Brain microvascular endothelial cell (primary cell): ENCODE data around the gene B3GLCT.
"Not testable (repeated sequence)": the region's sequence is repeated elsewhere in the genome, so short reads cannot be mapped to it uniquely, and the experiment has no call there.

Experiments
- DNase-seq: peaks from one replicate; pipeline ENCODE4 v3.0.0-alpha.2; 2020
- H3K27ac ChIP-seq: fragments of 250-450 bp; sonication (Bioruptor Pico); 2 replicates; pipeline ENCODE4 v1.5.1; 2020; ENCODE audit warnings: mild to moderate bottlenecking, moderate library complexity
- H3K27me3 ChIP-seq: fragments of 250-450 bp; sonication (Bioruptor Pico); replicated peaks from 2 replicates; pipeline ENCODE4 v1.5.1; 2020; ENCODE audit warnings: mild to moderate bottlenecking
- H3K36me3 ChIP-seq: fragments of 250-450 bp; sonication (Bioruptor Pico); replicated peaks from 2 replicates; pipeline ENCODE4 v1.5.1; 2020; ENCODE audit warnings: mild to moderate bottlenecking
- H3K4me3 ChIP-seq: 2 replicates; pipeline ENCODE4 v1.5.1; 2011; ENCODE audit warnings: low read depth, mild to moderate bottlenecking, control low read depth, low read length, moderate library complexity
- in situ Hi-C: cut with HindIII; loops from 2 replicates; pipeline ENCODE4 v1.10.0; 2017; ENCODE audit warnings: low sequenced_read_pairs, low pct_ligation_motif_present
- TF ChIP-seq, protein P1 (sequence below): IDR thresholded peaks from 2 replicates; pipeline ENCODE4 v1.5.1; 2011; ENCODE audit warnings: low read depth, mild to moderate bottlenecking, moderate library complexity, low read length, control low read depth, inconsistent platforms; ENCODE audit errors: missing control alignments

Gene B3GLCT

DNA sequence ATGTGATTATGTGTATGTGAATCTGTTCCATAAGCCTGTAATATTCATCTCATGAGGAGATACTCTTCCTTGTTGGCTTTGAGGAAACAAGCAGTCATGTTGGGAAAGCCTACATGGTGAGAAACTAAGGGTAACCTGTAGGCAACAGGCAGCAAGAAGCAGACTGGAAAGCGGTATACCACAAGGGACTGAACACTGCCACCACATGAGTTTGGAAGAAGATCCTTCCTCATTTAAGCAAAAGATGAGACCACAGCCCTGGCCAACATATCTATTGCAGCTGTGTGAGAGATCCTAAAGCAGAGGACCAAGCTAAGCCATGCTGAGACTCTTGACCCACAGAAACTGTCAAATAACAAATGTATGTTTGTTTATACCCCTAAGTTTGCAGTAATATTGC lies 134.8 kb downstream of the B3GLCT start:
- DNase-seq = no peak
- no peaks in the 10 kb centered on the region for H3K36me3 ChIP-seq
- H3K27ac ChIP-seq = no peak overlapping the region
- in situ Hi-C loops = no loop called here
- H3K4me3 ChIP-seq = no peak overlapping the region
- TF ChIP-seq, protein P1, sequence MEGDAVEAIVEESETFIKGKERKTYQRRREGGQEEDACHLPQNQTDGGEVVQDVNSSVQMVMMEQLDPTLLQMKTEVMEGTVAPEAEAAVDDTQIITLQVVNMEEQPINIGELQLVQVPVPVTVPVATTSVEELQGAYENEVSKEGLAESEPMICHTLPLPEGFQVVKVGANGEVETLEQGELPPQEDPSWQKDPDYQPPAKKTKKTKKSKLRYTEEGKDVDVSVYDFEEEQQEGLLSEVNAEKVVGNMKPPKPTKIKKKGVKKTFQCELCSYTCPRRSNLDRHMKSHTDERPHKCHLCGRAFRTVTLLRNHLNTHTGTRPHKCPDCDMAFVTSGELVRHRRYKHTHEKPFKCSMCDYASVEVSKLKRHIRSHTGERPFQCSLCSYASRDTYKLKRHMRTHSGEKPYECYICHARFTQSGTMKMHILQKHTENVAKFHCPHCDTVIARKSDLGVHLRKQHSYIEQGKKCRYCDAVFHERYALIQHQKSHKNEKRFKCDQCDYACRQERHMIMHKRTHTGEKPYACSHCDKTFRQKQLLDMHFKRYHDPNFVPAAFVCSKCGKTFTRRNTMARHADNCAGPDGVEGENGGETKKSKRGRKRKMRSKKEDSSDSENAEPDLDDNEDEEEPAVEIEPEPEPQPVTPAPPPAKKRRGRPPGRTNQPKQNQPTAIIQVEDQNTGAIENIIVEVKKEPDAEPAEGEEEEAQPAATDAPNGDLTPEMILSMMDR = no peak
- no peaks in the 10 kb centered on the region for H3K27me3 ChIP-seq

DNA sequence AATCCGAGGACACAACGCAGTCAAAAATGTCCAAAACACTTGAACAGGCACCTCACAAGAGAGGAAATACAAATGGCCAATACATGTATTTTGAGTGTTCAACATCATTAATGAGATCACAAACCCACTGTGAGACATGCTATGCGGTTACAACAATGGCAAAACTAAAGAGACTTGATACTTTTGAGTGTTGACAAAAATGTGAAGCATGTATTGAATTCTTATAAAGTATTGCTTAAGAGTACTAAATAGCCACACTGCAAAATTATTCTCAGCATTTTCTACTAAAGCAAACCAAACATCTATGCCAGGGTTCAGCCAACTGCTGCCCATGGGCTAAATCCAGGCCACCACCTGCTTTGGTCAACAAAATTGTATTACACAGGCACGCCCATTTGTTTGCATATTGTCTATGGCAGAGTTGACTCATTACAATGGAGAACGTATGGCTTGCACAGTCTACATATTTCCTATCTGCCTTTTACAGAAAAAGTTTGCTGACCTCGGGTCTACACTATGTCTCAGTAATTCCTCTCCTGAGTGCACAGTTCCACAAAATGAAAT lies 135.3 kb downstream of the B3GLCT start:
- Histone ChIP-seq H3K27me3 (no peaks in the 10 kb centered on the region), H3K4me3 (no peak overlapping the region), H3K36me3 (no peaks in the 10 kb centered on the region), H3K27ac (no peak overlapping the region)
- in situ Hi-C loops = no loop called here
- TF ChIP-seq, protein P1 = no peak
- no peak for DNase-seq

- H3K27me3 ChIP-seq, H3K36me3 ChIP-seq, H3K27ac ChIP-seq, H3K4me3 ChIP-seq, in situ Hi-C loops, DNase-seq: not testable (repeated sequence)
Measured at GRCh38 chr13:31339616-31340015, 139.8 kb downstream of the B3GLCT start.

GRCh38 chr13:31340848-31341247 lies 141.1 kb downstream of the B3GLCT start:
- H3K27ac ChIP-seq, H3K27me3 ChIP-seq, H3K36me3 ChIP-seq, in situ Hi-C loops, DNase-seq, H3K4me3 ChIP-seq: not testable (repeated sequence)

DNA sequence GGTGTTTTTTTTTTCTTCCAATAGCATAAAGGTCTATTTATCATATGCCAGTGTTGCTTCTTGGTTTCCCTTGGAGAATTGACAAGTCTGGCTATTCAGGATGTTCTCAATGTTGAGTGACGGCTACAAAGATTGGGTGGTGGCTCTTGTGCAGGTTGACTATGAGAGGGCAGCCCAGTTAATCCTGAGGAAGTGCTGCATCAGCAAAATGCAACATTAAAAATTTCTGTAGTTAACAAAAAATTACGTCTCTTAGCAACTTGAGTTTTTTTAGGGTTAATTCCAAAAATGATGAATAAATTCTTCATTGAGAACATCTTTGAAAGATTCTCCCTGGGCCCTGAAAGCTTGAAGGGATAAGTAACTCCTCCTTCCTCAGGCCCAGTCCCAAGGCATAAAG lies 147.1 kb downstream of the B3GLCT start:
- in situ Hi-C loops = no loop called here
- no peak for DNase-seq
- TF ChIP-seq, protein P1 = no peak
- Histone ChIP-seq H3K4me3 (no peak overlapping the region), H3K36me3 (no peaks in the 10 kb centered on the region), H3K27me3 (peaks cover 12% of the 10 kb centered on the region), H3K27ac (no peak overlapping the region)

- TF ChIP-seq, protein P1 = no peak
- peaks cover 19% of the 10 kb centered on the region for H3K27me3 ChIP-seq
- no peaks in the 10 kb centered on the region for H3K36me3 ChIP-seq
- DNase-seq = no peak
- in situ Hi-C loops = no loop called here
- no peak overlapping the region for H3K27ac ChIP-seq
- no peak overlapping the region for H3K4me3 ChIP-seq
Measured at GRCh38 chr13:31349156-31349555, 149.4 kb downstream of the B3GLCT start.

GRCh38 chr13:31350560-31350959 lies 150.8 kb downstream of the B3GLCT start:
- in situ Hi-C loops = no loop called here
- no peak overlapping the region for H3K4me3 ChIP-seq

More at GRCh38 chr13:31350560-31350959, 150.8 kb downstream of the B3GLCT start:
- H3K27ac ChIP-seq = no peak overlapping the region
- no peak for DNase-seq
- no peaks in the 10 kb centered on the region for H3K36me3 ChIP-seq
- peaks cover 19% of the 10 kb centered on the region for H3K27me3 ChIP-seq
- TF ChIP-seq, protein P1 = no peak
